HG02798 (cell line): ENCODE measurements around the gene UNC13A.

Experiments
- ATAC-seq: cut with Tn5 transposase; IDR thresholded peaks from one replicate; pipeline ENCODE4 v1.9.1; 2021; ENCODE audit warnings: mild to moderate bottlenecking; ENCODE audit not compliant: unreplicated experiment, poor library complexity

UNC13A gene

GRCh38 chr19:17632577-17632976 is 55.6 kb downstream of the UNC13A start:
- no peak for ATAC-seq

DNA sequence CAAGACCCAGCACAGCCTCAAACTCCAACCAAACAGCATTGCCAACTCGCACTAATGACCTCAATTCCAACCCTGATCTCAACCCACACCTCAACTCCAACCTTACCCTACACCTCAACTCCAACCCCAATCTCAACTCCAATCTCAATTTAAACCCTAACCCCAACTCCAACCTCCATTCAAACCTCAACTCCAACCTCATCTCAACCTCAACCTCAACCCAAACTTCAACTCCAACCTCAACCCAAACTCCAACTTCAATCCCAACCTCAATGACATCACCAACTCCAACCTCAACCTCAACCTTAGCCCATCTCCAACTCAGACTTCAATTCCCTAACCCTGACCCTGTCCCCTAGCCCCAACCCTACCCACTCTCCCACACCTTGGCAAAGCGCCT is 58.4 kb downstream of the UNC13A start:
- no peak for ATAC-seq

DNA sequence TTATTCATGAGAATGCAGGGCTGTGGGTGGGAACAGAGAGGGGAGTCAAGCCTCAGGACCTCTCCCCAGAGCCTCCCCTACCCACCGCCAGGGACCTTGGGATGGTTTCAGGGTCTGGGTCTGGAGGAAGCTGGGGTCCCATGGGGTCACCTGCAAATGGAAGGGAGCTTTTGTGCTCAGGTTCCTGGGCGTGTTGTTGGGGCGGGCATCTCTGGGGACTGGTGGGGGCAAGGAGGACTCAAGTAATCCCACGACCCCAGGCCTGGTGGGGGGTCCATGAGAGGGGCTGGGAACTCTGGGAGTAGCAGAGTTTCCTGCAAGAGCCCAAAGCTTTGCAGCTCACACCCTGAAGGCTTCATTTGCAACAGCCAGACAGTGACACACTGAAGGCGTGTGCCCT is 60.2 kb downstream of the UNC13A start:
- no peak for ATAC-seq

- no peak for ATAC-seq
Observed at GRCh38 chr19:17627161-17627560, 61.0 kb downstream of the UNC13A start.

GRCh38 chr19:17626456-17627015 is 61.6 kb downstream of the UNC13A start:
- ATAC-seq, result no peak

DNA sequence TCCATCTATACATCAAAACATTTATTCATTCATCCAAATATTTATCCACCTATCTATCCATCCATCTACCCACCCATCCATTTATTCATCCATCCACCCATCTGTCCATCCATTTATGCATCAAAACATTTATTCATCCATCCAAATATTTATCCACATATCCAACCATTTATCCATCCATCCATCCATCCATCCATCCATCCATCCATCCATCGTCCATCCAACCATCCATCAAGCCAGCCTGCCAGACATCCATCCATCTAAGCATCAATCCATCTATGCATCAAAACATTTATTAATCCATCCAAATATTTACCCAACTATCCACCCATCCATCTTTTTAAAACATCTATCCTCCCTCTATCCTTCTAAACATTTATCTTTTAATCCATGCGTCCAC is 62.2 kb downstream of the UNC13A start:
- no peak for ATAC-seq

DNA sequence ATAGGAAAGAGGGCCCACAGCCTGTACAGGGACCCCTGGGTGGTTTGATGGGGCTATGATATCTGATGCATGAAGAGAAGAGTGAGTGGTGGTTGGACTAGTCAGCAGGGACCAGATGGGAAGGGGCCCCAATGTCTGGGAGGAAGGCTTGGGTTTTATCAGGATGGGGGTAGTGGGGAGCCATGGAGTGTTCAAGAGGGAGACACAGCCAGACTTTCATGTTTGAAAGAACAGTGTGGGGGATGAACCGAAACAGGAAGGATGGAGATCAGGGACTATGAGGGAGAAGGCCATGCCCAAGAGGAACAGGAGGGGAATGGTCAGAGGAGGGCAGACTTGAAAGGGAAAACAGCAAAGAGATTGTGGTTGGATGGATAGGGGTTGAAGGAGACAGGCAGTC is 63.1 kb downstream of the UNC13A start:
- no peak for ATAC-seq

DNA sequence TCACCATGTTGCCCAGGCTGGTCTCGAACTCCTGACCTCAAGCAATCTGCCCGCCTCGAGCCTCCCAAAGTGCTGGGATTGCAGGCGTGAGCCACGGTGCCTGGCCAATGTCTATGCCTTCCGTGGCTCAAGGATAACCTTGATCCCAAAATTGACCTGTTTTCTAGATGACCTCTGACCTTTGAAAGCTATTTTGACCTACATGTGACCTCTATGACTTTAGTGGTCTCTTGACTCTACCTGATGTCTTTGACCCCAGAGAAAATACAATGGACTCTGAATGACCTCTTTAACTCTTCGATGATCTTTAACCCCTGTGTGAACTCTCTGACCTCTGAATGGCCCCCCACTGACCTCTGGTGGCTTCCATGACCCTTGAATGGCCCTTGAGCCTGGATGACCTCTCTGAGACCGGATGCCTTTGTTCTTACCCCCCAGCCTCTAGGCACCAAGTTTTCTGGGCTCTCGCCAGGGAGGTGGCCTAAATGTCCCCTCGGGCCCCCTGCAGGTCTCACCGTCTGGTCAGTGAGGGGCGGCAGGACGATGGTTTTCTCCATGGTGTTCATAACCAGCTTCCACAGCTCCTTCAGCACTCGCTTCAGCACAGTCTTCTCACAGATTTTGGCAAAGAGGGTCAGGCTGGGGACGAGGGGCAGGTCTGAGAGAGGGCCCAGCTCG is 63.7 kb downstream of the UNC13A start:
- ATAC-seq, result no peak

- no peak for ATAC-seq
Observed at GRCh38 chr19:17623224-17623935, 64.8 kb downstream of the UNC13A start.

DNA sequence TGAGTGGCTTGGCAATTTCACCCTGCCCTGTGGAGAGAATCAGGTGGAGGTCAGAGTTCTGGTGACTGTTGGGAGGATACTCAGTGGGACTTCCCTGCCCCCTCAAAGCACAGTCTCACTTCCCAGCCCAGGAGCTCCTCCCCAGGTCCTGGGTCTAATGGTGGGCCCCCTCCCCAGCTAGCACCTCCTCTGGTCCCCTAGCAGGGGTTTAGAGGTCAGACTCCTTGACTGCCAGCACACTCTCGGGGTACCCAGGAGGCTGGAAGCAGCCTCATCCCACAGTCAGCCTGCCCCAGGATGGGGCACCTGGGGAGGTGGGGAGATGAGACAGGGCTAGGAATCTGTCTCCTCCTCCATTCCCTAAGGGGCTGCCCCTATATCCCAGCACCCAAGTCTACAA is 67.5 kb downstream of the UNC13A start:
- ATAC-seq, result no peak

- ATAC-seq, result no peak
Observed at GRCh38 chr19:17618936-17619335, 69.2 kb downstream of the UNC13A start.

- ATAC-seq, result no peak
Observed at GRCh38 chr19:17618281-17618903, 69.8 kb downstream of the UNC13A start.

GRCh38 chr19:17617807-17618192 is 70.4 kb downstream of the UNC13A start:
- ATAC-seq, result no peak

GRCh38 chr19:17616961-17617806 is 71.0 kb downstream of the UNC13A start:
- ATAC-seq, result no peak

DNA sequence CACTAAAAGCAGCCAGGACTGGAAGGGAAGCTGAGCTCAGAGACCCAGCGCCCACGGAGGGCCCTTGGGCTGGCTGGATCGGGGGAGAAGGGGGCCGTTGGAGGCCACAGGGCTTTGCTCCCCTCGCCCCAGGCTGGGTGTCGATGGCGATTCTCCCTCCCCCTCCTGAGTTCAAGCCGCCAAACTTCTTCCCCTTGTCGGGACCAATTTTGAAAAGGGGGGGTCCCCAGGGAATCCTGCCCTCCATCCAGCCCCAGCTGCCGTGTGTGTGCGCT is 71.5 kb downstream of the UNC13A start:
- ATAC-seq, result no peak

DNA sequence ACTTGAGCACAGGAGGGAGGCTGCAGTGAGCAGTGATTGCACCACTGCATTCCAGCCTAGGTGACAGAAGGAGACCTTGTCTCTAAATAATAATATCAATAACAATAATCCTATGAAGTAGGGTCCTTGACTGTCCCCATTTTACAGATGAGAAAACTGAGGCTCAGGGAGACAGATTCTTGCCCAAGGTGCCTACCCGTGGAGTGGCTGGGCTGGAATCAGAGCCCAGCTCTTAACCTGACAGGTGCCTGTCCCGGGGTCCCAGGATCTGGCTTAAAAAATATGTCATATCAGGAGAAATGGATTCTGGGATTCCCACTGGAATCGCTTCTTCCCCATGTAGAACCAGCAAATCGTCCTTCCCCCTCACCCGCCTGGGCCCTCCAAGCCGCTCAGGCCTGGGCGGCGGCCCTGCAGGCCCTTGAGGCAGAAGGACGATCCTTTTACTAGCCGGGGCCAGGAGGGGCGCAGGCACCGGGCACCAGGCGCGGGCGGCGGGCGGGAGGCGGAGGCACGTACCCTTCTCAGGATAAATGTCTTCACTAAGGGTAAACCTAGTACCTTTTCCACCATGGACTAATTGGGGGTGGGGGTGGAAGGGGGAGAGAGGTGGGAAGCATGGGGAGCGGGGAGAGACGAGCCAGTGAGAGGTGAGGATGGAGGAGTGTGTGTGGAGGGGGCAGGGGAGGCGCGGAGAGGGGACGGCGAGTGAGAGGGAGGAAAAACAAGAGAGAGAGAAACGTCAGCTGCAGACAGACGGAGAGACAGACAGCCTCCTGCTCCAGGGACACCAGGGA is 72.1 kb downstream of the UNC13A start:
- no peak for ATAC-seq

- ATAC-seq, result no peak
Observed at GRCh38 chr19:17614476-17614875, 73.7 kb downstream of the UNC13A start.

- ATAC-seq, result no peak
Observed at GRCh38 chr19:17611462-17612244, 76.5 kb downstream of the UNC13A start.

DNA sequence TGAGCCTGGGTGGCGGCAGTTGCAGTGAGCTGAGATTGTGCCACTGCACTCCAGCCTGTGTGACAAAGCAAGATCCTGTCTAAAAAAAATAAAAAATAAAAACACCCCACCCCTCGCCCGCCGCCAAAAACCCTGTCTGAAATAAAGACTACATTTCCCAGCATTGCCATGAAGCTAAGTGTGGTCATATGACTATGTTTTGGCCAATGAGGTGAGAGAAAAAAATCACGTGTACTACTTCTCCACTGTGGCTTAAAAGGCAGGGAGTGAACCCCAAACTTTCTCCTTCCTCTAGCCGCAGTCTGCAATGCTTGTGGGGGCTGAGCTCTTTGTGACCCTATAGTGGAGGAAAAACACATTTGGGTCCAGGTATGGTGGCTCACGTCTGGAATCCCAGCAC is 77.8 kb downstream of the UNC13A start:
- ATAC-seq, result no peak
